ENCODE data around the gene TAAR1.
"Not testable (repeated sequence)": the region's sequence is repeated elsewhere in the genome, so short reads cannot be mapped to it uniquely, and the experiment has no call there.

The TAAR1 gene

DNA sequence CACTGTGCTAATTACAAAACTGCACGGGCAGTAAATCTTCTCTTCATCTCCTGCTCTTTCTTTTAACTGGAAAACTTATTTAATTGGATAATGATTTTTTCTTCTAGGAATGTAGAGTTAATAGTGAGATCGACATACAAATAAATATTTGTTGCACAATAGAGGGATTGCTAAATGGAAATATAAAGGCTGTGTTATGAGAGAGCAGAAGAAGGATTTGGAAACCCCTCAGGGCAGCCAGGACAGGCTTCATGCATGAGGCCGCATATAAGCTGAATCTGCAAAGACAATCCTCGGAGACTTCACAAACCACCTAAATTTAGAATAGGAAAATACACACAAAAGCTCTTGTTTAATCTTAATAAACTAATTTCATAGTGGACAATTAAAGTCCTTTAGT, 2.9 kb upstream of the TAAR1 start:
- no peak for DNase-seq

DNA sequence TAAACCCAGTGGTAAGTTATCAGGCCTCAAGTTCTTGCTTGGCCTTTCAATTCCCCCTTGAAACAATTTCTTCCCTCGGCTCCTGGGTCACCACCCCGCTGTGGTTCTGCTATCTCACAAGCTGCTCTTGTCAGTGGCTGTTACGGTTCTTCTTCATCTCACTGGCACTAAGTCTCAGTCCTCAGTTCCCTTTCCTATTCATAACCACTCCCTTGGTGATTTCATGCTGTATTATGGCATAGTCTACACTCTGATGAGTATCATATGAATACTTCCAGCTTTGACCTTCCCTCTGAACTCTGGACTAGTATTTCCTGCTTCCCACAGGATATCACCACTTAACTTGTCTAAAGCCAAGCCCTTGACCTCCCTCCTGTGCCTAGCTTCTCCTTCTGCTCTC, 7.9 kb downstream of the TAAR1 start:
- no peak for DNase-seq

DNA sequence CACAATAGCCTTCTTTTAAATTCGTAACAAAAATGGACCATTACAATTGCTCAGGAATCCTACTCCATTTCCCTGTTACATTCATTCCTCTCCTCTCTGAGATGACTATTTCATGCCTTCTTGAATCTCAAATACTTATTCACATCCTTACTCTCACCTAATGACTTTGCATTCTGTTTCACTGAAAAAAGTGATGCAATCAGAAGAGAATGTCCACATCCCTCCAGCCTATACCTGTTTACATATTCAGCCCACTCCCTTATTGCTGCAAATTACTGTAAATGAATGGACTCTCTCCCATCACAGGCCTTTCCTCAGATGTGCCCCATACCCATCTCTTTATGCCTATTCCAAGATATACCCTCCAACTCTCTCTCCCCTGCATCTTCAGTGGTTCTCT, 8.6 kb downstream of the TAAR1 start:
- no peak for DNase-seq

DNA sequence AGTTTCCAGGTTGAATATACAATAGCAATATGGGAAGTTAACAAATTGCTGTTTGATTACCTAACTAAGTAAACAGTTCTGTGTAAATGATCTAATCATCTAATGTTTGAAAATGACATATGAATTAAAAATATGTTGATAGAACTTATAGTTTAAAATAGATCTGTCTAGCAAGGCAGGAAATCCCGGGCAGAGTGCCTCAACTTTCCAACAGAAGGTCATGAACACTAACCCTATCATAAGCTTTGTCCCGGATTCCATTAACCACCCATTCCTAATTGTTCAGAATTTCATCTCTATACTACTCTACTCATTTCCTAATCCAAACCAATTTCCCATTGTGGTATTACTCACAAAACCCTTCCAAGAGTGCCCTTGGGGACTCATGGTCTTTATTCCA, 10.2 kb downstream of the TAAR1 start:
- DNase-seq = no peak

DNA sequence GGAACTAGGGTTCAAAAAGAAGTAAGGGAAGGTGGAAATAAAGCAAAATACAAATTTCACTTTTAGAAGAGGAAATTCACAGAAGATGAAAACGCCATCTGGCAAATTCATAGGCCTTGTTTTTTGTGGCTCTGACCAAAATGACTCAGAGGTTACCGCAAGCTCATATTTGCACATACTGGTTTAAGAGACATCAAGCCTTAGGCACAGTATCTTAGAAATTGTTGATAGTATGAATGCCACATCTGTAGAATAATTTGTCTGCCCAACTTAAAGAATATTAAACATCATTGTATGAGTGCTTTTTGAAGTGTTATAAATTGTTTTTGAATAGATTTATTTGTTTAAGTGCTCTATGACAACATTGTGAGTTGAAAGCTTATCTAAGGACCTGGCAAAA, 10.6 kb downstream of the TAAR1 start:
- no peak for DNase-seq

DNA sequence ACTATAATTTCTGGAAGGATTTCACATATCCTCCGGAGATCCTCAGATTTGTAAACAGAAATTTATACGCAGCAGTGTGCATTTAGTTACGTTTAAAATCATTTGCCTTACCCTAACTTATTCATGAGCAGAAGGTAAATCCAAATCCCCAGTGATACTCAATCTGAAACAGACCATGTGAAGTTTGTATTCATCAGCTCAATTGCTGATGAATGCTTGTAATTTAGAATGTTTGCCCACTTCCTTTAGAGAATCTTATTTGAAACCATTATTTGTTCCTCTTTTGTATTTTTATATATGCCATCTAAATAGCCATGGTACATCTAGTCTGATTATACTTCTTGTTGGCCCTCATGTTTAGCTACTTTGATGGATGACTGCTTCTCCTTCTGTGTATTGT, 15.4 kb downstream of the TAAR1 start:
- no peak for DNase-seq

DNA sequence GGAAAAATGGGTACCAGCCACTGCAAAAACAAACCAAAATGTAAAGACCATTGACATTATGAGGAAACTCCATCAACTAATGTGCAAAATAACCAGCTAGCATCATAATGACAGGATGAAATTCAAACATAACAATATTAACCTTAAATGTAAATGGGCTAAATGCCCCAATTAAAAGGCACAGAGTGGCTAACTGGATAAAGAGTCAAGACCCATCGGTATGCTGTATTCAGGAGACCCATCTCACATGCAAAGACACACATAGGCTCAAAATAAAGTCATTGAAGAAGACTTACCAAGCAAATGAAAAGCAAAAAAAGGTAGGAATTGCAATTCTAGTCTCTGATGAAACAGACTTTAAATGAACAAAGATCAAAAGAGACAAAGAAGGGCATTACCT, 21.8 kb downstream of the TAAR1 start:
- DNase-seq = not testable (repeated sequence)

DNA sequence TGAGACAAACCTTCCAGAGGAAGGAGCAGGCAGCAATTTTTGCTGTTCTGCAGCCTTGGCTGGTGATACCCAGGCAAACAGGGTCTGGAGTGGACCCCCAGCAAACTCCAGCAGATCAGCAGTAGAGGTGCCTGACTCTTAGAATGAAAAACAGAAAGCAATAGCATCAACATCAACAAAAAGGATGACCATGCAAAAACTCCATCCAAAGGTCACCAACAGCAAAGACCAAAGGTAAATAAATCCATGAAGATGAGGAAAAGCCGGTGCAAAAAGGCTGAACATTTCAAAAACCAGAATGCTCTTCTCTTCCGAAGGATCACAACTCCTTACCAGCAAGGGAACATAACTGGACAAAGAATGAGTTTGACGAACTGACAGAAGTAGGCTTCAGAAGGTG, 23.1 kb downstream of the TAAR1 start:
- not testable (repeated sequence) for DNase-seq

DNA sequence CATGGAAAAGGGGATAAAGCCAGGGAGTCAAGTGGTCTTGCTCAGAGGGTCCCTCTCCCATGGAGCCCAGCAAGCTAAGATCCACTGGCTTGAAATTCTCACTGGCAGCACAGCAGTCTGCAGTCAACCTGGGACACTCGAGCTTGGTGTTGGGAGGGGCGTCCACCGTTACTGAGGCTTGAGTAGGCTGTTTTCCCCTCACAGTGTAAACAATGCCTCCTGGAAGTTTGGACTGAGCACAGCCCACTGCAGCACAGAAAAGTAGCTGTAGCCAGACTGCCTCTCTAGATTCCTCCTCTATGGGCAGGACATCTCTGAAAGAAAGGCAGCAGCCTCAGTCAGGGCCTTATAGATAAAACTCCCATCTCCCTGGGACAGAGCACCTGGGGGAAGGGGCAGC, 23.7 kb downstream of the TAAR1 start:
- not testable (repeated sequence) for DNase-seq

DNA sequence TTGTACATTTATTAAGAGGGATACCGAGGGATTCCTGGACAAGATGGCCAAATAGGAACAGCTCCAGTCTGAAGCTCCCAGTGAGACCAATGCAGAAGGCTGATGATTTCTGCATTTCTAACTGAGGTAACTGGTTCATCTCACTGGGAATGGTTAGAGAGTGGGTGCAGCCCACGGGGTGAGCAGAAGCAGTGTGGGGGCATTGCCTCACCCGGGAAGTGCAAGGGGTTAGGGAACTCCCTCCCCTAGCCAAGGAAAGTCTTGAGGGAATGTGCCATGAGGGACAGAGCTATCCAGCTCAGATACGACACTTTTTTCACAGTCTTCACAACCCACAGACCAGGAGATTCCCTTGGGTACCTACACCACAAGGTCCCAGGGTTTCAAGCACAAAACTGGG, 24.2 kb downstream of the TAAR1 start:
- DNase-seq = no peak

DNA sequence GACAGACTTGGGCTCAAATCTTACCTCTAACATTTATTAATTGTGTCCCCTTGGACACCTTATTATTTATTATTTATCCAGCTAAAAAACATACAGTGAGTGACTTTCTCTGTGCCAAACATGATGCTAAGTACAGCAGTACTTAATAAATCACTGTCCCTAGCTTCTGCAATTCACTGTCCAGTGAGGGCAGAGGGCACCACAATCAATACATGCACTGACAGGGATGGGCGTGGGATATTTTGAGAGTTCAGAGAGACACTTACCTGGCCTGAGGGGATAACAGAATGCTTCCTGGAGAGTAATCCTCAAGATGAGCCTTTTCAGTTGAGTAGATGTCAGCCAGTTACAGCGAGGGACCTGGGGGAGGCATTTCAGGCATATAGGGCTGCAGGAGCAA, 25.6 kb downstream of the TAAR1 start:
- DNase-seq = no peak

DNA sequence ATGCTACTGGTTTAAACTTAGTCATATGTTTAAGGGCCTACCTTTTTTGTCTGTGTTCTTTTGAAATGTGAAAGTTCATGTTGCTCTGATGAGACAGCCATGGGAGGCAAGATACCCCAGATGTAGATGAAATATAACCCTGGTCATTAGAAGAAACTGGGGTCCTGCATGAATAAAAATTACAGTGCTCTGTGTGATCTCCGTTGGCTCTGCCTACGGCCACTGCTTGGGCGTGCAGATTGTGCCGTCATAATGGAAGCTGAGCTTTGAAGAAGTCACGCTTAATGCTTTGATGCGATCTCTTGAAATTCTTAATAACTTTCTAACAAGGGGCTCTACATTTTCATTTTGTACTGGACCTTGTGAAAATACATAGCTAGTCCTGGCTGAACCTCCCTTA, 34.8 kb downstream of the TAAR1 start, which contains the start of gene TAAR2:
TAAR2 (minus strand) TSS at position 101 of the 400 bp plus-strand sequence; CDS start at position 101, 0 bp downstream.
- DNase-seq = no peak

DNA sequence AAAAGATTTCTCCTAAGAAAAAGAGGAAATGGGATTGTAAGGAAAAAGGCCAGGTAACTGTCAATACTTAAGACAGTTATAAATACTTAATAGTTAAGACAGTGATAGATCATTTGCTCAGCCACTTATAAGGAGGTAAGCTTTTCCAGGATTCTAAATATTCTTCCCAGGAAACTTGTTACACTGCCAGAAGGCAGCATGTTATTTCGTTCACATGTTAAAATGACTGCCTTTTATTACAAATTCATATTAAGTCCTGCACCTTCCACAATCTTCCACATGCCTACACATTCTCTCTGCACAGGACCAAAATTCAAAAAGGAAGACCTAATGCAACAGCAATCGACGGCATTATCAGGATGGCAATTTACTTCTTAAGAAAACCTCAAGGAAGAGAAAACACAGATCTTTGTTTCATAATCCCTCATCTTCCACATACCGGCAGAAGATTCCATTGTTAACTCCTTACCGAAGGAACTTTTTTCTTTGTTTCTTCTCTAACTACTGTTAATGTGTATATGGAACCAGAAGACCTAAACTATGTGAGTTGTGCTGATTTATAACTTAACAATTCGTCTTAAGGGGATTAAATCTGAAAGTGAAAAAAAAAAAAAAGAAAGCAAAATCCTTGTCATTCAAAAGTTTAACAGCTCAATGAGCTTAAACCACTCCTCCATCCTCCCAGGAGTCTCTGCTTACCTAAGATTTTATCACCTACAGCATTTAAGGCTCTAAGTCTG, 35.7 kb downstream of the TAAR1 start:
- DNase-seq = no peak

DNA sequence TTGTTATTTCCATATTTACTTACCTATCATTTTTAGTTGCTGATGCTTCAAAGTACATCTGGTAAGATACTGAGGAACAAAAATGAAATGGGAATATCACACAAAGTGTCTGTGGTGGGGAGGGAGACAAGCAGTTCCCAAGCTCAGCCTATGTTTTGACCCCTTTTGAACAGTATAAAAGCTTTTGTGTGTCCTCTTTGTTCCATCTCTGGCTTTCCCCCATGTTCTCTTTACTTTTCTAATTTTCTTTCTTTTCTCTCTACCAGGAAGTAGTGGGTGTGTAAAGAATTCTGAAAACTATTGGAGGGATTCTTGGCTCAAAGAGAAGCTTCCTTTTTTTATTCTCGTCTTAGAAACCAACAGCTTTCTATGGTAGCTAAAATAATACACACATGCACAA, 42.3 kb downstream of the TAAR1 start:
- DNase-seq = no peak

DNA sequence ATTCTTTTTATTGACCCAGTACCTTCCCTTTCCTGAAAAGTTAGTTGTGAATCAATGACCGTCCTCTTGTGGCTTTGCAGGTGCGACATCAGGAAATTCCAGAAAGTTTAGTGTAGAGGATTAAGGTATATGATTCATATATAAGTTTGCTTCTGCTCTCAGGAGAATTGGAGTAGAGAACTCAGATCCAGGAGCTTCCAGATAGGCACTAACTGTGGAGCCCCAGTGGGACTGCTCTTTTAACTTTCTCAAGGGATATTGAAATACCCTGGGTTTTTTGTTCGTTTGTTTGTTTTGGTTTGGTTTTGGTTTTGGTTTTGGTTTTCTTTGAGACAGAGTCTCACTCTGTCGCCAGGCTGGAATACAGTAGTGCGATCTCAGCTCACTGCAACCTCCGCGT, 44.4 kb downstream of the TAAR1 start:
- no peak for DNase-seq

DNA sequence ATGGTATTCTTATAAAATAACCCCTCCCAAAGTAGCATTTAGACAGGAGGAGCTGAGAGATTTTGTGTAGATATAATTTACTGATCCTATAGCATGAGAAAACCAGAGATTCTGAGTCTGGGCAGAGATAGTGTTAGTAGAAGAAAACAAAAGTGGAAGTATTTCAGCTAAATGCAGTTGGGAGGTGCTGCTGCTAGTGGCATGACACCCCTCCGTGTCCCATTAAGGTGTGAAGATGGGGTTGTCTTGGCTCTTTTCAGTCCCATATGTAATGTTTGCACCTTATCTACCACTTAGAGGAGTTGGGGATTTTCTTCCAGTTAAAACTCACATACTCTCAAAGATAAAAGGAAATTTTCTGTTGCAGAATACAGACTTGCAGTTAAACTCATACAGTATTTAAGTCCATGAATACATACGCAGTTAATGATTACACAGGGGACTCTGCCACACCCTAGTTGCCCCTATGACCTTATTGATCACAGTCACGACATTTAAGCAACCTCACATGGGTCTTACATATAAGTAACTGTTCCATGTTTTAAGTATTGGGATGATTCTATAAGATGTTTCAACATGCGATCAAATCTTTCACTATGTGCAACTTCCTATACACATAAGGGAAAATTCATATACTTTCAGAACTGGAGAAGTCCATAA, 46.4 kb downstream of the TAAR1 start:
- no peak for DNase-seq

DNA sequence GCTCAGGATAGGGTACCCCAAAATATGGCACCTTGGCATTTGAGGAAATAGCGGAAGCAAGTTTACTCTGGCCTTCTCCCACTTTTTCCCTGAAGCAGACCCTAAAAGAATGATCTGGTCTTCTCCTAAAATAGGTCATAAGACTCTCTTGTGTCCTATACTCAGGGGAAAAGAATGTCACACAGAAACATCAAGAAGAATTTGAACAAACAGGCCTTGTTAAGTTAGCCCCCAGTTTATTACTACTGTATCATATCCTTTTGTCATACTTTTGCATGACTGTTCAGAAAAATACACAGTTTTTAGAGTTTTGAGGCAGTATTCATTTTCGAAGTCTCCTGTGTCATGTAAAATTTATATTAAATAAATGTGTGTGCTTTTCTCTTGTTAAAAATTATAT, 47.4 kb downstream of the TAAR1 start:
- no peak for DNase-seq

DNA sequence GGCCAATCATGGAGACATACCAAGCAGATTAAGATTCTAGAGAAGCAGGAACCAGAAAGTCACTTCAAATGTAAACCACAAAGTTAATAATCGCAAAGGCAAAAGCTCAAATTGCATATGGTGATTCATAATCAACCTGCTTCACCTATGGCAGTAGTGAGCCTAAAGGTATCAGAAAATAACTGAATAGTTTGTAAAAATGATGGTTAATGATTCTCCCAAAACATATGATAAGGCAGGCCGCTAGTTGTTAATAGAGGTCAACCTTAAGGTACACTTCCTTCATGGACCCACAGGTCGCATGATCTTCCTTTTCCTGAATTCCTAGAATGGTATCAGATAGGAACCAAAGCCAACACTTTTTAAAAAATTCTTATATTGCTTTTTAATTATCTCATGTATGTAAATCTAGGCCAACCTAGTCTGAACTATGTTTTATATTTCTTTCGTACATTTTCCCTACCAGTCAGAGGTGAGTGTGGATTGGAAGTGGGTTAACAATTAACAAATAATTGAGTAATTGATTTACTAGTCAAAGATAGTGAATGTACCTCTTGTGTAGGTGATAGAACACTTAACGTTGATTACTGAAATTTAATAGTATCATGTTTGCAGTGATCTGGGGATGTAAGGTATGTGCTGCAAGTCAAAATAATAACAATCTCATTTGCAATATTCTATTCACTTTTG, 51.3 kb downstream of the TAAR1 start:
- no peak for DNase-seq

DNA sequence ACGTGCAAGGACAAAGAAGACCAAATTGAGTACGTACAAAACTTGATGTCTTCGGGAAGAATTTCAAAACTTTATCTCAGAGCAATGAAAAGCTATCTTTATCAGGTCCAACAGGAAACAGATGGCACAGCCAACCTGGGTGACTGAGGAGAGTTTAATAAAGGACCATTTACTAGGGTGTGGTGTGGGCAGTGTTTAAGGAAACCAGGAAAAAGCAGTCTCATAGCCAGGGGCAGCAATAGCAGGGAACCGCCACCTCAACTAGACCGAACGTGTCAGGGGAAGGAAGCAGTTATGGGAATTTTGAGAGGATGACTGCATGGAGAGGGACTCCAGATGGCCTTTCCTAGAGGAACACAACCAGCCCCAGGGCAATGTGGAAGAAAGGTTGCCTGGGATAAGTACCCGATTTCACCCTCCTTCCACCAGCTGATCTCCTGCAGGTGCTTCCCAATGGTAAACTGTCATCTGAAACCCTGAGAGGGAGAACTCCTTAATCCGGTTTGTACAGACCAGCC, 54.3 kb downstream of the TAAR1 start:
- DNase-seq = no peak

DNA sequence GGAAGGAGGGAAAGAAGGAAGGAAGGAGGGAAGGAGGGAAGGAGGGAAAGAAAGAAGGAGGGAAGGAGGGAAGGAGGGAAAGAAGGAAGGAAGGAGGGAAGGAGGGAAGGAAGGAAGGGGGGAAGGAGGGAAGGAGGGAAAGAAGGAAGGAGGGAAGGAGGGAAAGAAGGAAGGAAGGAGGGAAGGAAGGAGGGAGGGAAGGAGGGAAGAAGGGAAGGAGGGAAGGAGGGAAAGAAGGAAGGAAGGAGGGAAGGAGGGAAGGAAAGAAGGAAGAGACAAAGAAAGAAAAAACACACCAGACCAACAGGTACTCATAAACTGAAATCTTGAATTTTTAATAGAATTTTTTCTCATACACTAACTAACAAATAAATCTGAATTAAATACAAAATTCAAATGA, 58.1 kb downstream of the TAAR1 start:
- not testable (repeated sequence) for DNase-seq

DNA sequence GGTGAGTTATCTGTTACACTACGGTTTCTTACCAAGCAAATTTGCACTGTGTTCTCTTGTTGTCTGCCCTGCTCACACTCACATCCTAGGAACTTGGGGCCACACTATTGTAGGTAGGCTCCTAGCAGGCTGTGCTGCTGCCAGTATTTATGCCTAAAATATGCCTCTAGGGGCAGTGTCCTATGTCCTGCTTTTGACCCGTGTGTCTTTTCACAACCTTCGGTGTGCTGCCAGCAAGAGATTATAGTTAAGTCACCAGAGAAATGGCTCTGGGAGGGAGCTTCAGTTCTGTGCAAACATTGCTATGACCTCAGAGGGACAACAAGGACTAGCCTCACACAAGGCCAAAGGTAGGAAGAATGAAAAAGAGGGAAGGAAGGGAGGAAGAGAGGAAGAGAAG, 60.5 kb downstream of the TAAR1 start:
- DNase-seq = no peak

DNA sequence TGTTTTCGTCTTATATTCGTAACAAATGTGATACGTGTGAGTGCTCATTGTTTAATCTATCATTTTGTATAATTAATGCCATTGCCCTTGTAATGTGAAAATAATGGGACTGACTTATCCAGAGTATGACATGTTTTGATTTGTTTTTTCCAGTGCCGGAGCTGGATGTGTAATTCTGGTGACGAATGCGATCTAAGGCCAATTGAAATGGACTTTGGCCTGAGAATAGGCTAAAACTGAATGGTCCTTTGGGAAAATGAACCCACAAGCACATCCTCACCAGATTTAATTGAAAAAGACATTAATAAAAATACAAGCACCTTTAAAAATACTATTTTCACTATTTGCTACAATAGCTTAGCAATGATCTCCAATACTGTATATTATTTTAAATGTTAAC, 62.8 kb downstream of the TAAR1 start:
- DNase-seq = no peak

Data from stimulated activated CD4-positive, alpha-beta T cell treated with anti-CD3 and anti-CD28 coated beads, Interleukin-2, amount 100 ng/mL, for 24 hours (primary cell).